Renal cortex interstitium (tissue), 11 donors: Measurements from ENCODE around the gene CFAP74. TPM values are rescaled to one million over a fixed set of nuclear protein-coding genes. Genes with fewer than 3 reads are reported as not detected.

Experiments
- DNase-seq, 11 donors: peaks; one replicate each; pipeline ENCODE4 v3.0.0-alpha.2; 2013; ENCODE audit warnings: low read depth in 9 of 11, low spot score in 4 of 11; ENCODE audit errors: extremely low read depth in 1 of 11
- polyA plus RNA-seq, 3 donors: library from polyadenylated mRNA; unstranded; fragments of 120-200 nt; gene quantifications; one replicate each; pipeline ENCODE4 v1.2.1, GENCODE V29; 2013; ENCODE audit not compliant: insufficient read length in 3 of 3

Gene CFAP74
- polyA plus RNA-seq, 3 donors: 0.52 to 1.2 (median 0.96) TPM

- no peak for DNase-seq
Measured at GRCh38 chr1:1915911-1916840, 87.4 kb downstream of the CFAP74 start.

GRCh38 chr1:1914971-1915692, 88.5 kb downstream of the CFAP74 start, which contains the start of gene CALML6:
TSS of gene CALML6 (plus strand) at chr1:1915260. CDS start at chr1:1915281, 21 bp downstream.
- DNase-seq: no peak

GRCh38 chr1:1914101-1914970, 89.2 kb downstream of the CFAP74 start:
- DNase-seq: no peak

- no peak for DNase-seq
Measured at GRCh38 chr1:1911350-1912041, 92.1 kb downstream of the CFAP74 start.

GRCh38 chr1:1910651-1911331, 92.8 kb downstream of the CFAP74 start:
- no peak for DNase-seq

GRCh38 chr1:1910033-1910465, 93.5 kb downstream of the CFAP74 start:
- no peak for DNase-seq

GRCh38 chr1:1908506-1908791, 95.1 kb downstream of the CFAP74 start:
- no peak for DNase-seq

- DNase-seq: no peak
Measured at GRCh38 chr1:1907098-1907736, 96.4 kb downstream of the CFAP74 start.

- peak in 9 of 11 donors; percentile 66 to 83 (median 74) for DNase-seq
Measured at GRCh38 chr1:1906185-1907097, 97.1 kb downstream of the CFAP74 start.

- DNase-seq: no peak
Measured at GRCh38 chr1:1903224-1903623, 100.4 kb downstream of the CFAP74 start.

GRCh38 chr1:1901641-1902294, 101.8 kb downstream of the CFAP74 start:
- no peak for DNase-seq

GRCh38 chr1:1900883-1901640, 102.5 kb downstream of the CFAP74 start:
- DNase-seq: no peak

- no peak for DNase-seq
Measured at GRCh38 chr1:1899967-1900327, 103.6 kb downstream of the CFAP74 start.

GRCh38 chr1:1899266-1899966, 104.2 kb downstream of the CFAP74 start:
- no peak for DNase-seq
